Activated CD4-positive, alpha-beta T cell treated with anti-CD3 and anti-CD28 coated beads for 48 hours (primary cell): ENCODE results near the gene SDHA.
"Not testable (repeated sequence)": the region's sequence is repeated elsewhere in the genome, so short reads cannot be mapped to it uniquely, and the experiment has no call there.

Experiments
- DNase-seq: peaks from one replicate; pipeline ENCODE4 v3.0.0-alpha.2; 2020

Gene SDHA

DNA sequence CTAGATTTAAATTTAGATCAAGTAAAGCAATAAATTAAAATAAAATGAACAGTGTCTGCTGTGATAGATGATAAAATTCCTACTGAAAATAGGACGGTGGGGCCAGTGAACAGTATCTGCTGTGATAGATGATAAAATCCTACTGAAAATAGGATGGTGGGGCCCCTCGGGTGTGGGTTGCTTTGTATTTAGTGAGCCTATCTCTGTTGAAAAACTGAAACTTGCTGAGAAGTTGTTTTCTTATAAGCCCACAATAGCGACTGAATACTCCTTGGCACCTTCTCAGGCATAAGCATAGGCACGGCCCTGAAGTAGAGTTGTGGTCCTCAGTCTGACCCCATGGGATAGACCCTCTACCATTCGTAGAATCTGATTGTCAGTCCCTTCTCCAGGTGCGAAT is 5.7 kb downstream of the SDHA start:
- DNase-seq = no peak

DNA sequence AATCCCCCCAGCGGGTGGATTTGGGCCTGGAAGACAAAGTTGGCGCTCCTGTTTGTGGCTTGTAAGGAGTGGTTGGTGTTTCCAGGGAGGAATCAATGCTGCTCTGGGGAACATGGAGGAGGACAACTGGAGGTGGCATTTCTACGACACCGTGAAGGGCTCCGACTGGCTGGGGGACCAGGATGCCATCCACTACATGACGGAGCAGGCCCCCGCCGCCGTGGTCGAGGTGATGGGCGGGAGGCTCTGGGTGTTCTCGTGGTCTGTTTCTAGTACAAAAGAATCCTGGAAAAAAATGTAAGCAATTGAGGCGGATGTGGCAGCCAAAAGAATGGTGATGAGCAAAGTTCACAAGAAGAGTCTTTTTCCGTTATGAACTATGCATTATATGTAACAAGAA is 7.2 kb downstream of the SDHA start:
- no peak for DNase-seq

DNA sequence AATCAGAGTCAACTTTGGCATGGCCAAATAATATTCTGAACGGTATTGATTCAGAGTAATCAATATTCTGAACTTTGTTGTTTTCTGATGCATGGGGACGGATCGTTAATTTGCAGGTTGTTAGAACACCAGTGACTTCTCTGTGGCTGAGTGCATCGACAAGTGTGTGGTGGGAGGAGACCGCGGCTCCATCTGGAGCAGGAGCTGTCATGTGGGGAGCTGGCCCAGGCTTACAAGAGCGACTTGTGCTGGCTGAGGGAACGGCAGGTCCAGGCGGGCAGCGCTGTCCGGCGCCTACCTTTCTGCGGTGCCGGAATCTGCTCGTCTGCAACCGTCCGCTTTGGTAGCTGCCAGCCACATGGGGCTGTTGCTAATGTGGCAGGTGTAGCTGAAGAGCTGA is 9.3 kb downstream of the SDHA start:
- DNase-seq = not testable (repeated sequence)

DNA sequence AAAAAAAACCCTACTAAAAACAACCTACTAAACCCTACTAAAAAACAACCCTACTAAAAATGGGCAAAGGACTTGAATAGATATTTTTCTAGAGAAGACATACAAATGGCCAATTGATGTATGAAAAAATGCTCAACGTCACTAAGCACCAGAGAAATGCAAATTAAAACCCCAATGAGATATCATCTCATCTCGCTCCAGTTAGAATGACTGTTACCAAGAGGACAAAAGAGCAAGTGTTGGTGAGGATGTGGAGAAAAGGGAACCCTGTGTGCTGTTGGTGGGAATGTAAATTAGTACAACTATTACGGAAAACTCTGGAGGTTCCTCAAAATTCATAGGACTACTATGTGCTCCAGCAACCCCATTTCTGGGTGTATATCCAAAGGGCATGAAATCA is 10.8 kb downstream of the SDHA start:
- no peak for DNase-seq

DNA sequence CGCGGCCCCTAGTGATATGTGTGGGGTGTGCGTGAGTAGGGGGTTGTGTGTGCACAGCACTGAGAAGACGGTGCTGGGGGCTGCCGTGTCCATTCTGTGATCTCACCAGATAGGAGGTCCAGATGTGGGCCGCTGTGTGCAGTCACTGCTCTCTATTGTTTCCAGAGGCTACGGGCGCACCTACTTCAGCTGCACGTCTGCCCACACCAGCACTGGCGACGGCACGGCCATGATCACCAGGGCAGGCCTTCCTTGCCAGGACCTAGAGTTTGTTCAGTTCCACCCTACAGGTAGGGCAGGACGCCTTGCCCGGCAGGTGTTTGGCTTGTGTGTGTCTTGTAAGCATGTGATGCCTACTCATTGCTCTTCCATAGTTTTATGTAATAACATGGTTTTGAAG is 12.6 kb downstream of the SDHA start:
- DNase-seq = no peak

DNA sequence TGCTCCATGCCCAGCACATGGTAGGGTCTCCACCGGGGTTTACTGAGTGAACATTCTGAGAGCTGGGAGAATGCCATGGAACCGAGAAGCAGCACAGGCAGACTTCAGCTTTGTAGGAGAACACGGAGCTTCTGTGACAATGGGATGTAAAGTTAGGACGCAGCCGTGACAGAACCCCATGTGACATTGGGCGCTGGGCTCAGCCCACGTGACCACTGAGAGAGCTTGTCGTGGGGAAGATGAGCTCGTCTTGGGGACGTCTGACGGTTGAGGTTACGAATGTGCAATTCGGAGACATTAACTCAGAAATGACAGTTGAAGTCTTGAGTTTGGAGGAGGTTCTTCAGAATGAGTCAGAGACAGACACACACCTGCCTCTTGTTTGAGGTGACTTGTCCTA is 13.5 kb downstream of the SDHA start:
- DNase-seq = peak; percentile 21

DNA sequence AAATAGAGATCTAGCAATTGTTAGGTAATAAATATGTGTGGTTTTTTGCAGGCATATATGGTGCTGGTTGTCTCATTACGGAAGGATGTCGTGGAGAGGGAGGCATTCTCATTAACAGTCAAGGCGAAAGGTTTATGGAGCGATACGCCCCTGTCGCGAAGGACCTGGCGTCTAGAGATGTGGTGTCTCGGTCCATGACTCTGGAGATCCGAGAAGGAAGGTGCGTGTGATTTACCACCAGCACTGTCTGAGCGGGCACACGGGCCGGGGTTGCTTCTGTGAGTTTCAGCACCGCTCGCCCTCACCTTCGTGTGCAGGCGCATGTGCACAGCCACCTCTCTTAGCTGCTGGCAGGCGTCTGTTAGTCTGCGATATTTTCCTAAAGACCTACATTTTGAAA is 15.3 kb downstream of the SDHA start:
- DNase-seq = not testable (repeated sequence)

DNA sequence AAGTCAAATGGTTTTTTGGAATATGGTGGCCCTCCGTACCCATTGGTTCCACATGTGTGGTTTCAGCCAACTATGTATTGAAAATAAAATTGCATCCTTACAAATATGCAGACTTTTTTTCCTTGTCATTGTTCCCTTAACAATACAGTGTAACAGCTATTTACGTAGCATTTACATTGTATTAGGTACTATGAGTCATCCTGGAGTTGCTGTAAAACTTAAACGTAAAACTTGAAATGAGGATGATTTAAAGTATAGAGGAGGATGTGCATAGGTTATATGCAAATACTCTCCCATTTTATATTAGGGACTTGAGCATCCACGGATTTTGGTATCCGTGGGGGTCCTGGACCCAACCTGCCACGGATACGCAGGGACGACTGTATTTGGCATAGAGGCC is 16.3 kb downstream of the SDHA start:
- no peak for DNase-seq

DNA sequence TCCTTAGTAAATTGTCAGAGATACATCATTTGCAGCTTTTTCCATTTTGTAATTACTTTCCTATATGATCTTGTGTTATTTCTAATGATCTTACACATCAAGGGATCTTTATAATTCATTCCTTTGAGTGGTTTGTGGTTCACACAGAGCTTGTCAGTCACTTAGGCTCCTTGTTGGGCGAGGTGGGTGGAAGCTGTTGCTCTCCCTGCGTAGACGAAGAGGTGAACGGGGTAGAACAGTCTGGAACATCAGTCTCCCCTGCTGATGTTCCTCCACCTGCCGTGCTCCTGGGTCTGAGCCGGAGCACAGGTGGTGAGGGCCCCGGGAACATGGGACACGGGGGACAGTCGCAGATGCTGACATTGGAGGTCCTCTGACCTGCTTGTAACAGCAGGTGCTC is 17.4 kb downstream of the SDHA start:
- not testable (repeated sequence) for DNase-seq

DNA sequence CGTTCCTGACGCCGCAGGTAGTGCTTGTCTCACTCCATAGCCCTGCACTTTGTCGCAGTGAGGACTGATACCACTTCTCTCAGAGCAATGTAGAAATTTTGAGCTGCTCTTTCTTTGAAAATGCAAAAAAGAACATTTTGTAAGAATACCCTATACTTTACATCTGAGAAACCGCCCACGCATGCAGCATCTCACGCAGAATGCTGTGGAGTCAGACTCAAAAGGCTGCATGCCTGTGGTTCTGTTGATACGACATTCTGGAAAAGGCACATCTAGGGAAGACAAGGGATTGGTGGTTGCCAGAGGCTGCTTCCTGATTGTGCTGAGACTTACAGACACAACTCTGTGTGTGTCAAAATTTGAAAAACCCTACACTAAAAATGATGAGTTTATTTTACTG is 19.8 kb downstream of the SDHA start:
- DNase-seq = not testable (repeated sequence)

DNA sequence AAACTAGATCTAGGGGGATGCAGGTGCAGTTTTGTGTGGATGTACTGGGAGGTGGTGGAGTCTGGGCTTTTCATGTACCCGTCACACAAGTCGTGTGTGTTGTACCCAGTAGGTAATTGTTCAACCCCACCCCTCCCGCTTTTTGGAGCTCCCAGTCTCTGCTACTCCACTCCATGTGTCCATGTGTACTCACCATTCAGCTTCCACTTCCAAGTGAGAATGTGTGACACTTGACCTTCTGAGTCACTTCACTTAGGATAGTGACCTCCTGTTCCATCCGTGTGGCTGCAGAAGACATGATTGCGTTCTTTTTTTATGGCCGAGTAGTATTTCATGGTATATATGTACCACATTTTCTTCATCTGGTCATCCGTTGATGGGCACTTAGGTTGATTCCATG is 22.4 kb downstream of the SDHA start:
- not testable (repeated sequence) for DNase-seq

DNA sequence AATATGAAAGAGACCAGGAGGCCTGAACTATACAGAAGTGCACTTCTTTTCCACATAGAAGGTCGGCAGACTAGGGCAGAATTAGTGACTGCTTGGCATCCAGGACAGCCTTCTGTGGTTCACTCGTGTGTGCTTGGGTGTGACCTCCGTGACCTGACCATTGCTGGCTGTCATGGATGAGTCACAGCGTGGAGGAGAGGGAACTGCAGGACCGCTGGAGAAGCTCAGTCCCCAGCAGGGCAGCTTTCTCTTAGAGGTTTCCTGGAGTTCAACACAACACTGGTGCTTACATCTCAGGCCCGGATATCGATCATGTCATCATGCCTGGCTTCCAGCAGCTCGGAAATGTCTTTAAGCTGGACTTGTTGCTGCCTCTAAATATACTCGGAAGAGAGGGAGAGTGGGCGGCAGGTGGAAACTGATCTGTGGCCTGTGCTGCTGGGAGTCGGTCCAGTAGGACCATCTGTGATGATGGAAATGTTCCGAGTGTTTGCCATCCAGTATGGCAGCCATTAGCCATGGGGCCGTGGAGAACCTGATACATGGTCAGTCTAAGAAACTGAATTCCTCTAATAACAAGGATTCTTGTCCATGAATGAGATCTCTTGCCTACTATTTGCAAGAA is 23.0 kb downstream of the SDHA start:
- not testable (repeated sequence) for DNase-seq

DNA sequence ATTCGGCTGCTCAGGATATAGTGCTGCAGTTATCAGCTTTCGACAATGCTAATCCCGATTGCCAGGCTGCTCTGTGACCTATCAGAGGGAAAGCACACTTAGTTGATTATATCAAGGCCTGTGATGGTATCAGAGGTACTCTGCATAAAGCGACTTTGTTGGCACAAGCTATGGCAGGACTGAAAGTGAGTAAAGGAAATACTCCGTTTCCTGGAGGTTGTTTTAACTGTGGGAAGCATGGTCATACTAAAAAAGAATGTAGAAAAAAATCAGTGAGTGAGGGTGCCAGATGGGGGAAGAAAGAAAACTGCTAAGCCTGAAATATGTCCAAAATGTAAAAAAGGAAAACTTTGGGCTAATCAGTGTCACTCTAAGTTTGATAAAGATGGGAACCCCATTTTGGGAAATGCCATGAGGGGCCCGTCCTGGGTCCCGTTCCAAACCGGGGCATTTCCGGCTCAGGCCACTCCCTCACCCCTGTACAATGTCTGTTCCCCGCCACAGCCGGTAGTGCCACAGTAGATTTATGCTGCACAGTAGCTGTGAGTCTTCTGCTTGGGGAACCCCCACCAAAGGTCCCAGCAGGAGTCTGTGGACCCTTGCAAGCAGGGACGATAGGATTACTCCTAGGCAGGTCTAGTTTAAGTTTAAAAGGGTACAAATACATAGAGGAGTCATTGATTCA is 25.7 kb downstream of the SDHA start:
- DNase-seq = peak; percentile 53

DNA sequence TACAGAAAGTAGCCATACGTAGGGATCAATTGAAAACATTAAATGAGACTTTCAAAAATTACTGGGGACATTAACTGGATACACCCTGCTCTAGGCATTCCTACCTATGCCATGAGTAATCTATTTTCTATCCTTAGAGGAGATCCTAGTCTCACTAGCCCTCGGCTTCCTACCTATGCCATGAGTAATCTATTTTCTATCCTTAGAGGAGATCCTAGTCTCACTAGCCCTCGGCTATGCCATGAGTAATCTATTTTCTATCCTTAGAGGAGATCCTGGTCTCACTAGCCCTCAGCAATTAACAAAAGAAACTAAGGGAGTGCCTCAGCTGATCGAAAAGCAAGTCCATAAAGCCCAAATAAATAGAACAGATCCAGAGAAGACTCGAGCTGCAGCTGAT is 27.6 kb downstream of the SDHA start:
- not testable (repeated sequence) for DNase-seq

DNA sequence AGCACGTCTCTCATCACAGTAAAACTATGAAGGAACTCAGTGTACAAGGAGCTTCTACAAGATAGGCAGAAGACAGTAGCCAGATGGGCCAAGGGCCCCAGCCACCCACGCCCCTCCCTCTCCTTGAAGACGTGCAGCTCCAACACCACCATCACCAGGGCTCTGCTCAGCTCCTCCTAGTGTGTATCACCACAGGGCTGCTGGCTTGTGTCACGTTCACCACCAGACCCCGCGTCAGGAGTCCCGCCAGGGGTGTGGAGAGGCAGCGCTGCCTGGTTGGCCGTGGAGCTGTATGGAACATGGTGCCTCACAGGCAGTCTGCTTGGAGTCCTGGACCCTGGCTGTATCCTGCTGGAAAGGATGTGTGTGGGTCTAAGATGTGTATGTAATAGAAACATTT is 32.3 kb downstream of the SDHA start:
- not testable (repeated sequence) for DNase-seq

DNA sequence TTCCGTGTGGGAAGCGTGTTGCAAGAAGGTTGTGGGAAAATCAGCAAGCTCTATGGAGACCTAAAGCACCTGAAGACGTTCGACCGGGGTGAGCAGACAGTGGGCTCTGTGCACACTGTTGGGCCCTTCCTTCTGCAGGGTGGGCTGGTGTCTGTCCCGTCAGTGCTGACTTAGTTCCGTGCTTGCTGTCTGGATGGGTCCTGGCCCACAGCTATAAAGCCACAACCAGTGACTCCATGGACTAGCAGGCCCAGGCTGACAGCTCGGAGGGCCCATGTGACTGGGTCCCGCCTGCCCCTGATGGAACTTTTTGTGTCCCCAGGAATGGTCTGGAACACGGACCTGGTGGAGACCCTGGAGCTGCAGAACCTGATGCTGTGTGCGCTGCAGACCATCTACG is 32.9 kb downstream of the SDHA start:
- not testable (repeated sequence) for DNase-seq

DNA sequence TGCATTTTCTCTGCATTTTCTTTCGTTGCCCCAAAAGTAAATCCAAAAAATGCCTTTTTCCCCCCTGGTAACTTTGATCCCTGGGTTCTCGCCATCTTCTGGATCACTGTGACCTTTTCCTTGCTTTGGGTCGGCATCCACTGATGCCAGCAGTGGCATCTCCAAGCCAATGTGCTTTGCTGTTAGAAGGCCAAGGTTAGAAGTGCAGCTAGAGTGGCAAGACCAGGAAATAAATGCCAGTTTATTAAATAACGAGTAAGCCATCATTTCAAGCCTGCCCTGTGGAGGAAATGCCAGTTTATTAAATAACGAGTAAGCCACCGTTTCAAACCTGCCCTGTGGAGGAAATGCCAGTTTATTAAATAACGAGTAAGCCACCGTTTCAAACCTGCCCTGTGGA is 33.4 kb downstream of the SDHA start:
- DNase-seq = not testable (repeated sequence)

DNA sequence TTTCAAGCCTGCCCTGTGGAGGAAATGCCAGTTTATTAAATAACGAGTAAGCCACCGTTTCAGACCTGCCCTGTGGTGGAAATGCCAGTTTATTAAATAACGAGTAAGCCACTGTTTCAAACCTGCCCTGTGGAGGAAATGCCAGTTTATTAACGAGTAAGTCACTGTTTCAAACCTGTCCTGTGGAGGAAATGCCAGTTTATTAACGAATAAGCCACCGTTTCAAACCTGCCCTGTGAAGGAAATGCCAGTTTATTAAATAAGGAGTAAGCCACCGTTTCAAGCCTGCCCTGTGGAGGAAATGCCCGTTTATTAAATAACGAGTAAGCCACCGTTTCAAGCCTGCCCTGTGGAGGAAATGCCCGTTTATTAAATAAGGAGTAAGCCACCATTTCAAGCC is 33.9 kb downstream of the SDHA start:
- not testable (repeated sequence) for DNase-seq

DNA sequence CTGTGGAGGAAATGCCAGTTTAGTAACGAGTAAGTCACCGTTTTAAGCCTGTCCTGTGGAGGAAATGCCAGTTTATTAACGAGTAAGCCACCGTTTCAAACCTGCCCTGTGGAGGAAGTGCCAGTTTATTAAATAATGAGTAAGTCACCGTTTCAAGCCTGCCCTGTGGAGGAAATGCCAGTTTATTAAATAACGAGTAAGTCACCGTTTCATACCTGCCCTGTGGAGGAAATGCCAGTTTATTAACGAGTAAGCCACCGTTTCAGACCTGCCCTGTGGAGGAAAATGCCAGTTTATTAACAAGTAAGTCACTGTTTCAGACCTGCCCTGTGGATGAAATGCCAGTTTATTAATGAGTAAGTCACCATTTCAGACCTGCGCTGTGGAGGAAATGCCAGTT is 34.4 kb downstream of the SDHA start:
- DNase-seq = no peak

DNA sequence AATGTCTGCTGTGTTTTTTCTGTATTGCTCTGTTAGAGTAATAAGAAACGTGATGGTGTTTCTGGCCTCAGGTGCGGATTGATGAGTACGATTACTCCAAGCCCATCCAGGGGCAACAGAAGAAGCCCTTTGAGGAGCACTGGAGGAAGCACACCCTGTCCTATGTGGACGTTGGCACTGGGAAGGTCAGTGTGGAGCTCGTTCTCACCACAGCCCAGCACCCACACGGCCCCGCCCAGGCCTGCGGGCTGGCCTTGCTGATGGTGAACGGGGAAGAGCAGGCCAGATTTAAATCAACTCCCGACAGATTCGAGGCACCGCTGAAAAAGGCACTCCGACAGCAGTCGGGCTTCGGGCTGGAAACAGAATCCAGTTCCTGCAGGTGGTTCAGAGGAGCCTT is 36.2 kb downstream of the SDHA start:
- DNase-seq = not testable (repeated sequence)

DNA sequence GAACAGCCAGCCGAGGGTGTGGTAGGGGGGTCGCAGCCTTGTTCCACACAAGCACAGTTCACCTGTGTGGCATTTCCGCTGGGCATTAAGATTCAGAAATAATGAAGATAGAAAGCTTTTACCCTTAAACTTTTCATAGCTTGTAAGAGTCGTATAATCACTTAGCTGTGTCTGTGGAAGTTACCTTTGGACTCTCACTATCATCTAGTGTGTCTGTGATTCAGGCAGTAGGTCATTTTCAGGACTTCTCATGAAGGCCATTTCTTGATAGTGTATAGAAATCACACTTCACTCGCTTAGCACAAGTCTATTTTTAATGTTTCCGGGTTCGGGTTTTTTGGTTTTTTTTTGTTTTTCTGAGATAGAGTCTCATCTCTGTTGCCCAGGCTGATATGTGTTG is 37.0 kb downstream of the SDHA start:
- DNase-seq = not testable (repeated sequence)

DNA sequence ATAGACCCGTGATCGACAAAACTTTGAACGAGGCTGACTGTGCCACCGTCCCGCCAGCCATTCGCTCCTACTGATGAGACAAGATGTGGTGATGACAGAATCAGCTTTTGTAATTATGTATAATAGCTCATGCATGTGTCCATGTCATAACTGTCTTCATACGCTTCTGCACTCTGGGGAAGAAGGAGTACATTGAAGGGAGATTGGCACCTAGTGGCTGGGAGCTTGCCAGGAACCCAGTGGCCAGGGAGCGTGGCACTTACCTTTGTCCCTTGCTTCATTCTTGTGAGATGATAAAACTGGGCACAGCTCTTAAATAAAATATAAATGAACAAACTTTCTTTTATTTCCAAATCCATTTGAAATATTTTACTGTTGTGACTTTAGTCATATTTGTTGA is 38.2 kb downstream of the SDHA start:
- DNase-seq = not testable (repeated sequence)

DNA sequence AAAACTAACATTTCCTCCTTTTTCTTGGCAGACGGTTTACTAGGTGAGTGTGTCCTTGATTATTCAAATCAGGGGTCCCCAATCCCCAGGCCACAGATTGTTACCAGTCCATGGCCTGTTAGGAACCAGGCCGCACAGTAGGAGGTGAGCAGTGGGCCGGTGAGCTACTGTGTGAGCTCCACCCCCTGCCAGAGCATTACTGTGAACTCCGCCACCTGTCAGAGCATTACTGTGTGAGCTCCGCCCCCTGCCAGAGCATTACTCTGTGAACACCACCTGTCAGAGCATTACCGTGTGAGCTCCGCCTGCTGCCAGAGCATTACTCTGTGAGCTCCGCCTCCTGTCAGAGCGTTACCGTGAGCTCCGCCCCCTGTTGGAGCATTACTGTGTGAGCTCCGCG is 39.0 kb downstream of the SDHA start:
- DNase-seq = no peak

DNA sequence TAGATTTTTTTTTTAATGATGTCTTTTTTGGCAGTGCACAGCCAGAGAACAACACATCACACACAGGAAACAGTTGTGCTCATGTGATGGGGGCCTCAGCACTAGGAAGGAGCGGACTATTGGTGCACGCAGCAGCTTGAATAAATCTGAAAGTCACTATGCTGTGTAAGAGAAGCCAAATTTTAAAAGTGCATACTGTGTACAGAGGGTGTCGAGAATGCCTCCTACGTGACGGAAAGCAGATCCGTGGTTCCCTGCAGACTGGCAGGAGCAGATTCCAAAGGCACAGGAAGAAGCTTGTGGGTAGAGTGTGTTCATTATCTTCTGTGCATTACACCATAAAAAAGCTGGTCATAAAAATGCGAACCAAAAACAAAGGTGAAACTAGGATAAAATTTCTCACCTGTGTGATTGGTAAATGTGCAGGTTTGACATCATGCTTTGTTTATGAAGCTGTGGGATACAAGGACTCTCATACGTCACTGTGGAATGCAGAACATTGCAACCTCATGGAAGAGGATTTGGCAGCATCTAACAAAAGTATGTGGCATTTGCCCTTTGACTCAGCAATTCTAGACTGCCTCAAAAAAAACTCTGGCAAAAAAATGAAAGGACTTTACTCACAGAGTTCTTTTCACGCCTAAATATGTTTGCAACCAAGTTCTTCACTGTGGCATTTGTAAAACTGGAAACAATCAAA is 45.3 kb downstream of the SDHA start:
- DNase-seq = not testable (repeated sequence)
